GM23338 (cell line): Measurements from ENCODE around the gene MED9.

Source experiments
- CREB1 ChIP-seq: fragments of 250-450 bp; sonication (Bioruptor Pico); IDR thresholded peaks from 2 replicates; pipeline ENCODE4 v1.5.0; 2020; ENCODE audit warnings: low read depth, mild to moderate bottlenecking, moderate library complexity
- CTCF ChIP-seq, 2 experiments: fragments of 200-600 bp in 1 of 2; sonication (generic) in 1 of 2; conservative IDR thresholded peaks; 2 replicates each; pipeline versions ENCODE4 v1.5.1 to v1.6.1; 2016 to 2017; ENCODE audit warnings: antibody characterized with exemption in 2 of 2, low read depth in 2 of 2, mild to moderate bottlenecking in 2 of 2, moderate library complexity in 1 of 2
- ETS1 ChIP-seq: IDR thresholded peaks from 2 replicates; pipeline ENCODE4 v1.6.1; 2016; ENCODE audit warnings: antibody characterized with exemption
- EZH2 ChIP-seq: fragments of 200-600 bp; sonication (generic); IDR thresholded peaks from one replicate; pipeline ENCODE4 v1.8.0; 2017; ENCODE audit warnings: antibody characterized with exemption, mild to moderate bottlenecking, low read depth; ENCODE audit not compliant: unreplicated experiment
- EZH2phosphoT487 ChIP-seq: fragments of 200-600 bp; sonication (generic); IDR thresholded peaks from one replicate; pipeline ENCODE4 v1.8.1; 2018; ENCODE audit warnings: antibody characterized with exemption; ENCODE audit not compliant: unreplicated experiment
- NANOG ChIP-seq: IDR thresholded peaks from 2 replicates; pipeline ENCODE4 v1.6.1; 2016; ENCODE audit warnings: antibody characterized with exemption, borderline replicate concordance
- POLR2AphosphoS5 ChIP-seq: IDR thresholded peaks from 2 replicates; pipeline ENCODE4 v1.6.1; 2016; ENCODE audit warnings: antibody characterized with exemption, low read depth
- REST ChIP-seq: IDR thresholded peaks from one replicate; pipeline ENCODE4 v1.6.1; 2018; ENCODE audit warnings: antibody characterized with exemption; ENCODE audit not compliant: unreplicated experiment
- ZNF331 ChIP-seq: fragments of 250-450 bp; sonication (Bioruptor Pico); IDR thresholded peaks from 2 replicates; pipeline ENCODE4 v1.5.0; 2020; ENCODE audit warnings: low read depth, mild to moderate bottlenecking, moderate library complexity

GRCh38 chr17:17502741-17503565 is 26.2 kb downstream of the MED9 start:
- no peak for TF ChIP-seq EZH2phosphoT487
- TF ChIP-seq CTCF (conservative IDR thresholded peaks at IDR 0.05; ENCODE audit: low read depth in 2 of 2) = no peak
- TF ChIP-seq POLR2AphosphoS5 = no peak
- TF ChIP-seq EZH2 = no peak
- TF ChIP-seq ETS1 = no peak
- no peak for TF ChIP-seq REST
- TF ChIP-seq CREB1 (CRISPR knock-in tag) = no peak
- no peak for TF ChIP-seq ZNF331 (CRISPR knock-in tag)
- TF ChIP-seq NANOG = no peak
